Fibroblast of skin of abdomen (primary cell): ENCODE measurements around the gene MCCC1. TPM values are rescaled to one million over a fixed set of nuclear protein-coding genes. Genes with fewer than 3 reads are reported as not detected.
A peak's percentile ranks its signal among the peaks of the same experiment; 100 is the strongest.
"Not testable (repeated sequence)": the region's sequence is repeated elsewhere in the genome, so short reads cannot be mapped to it uniquely, and the experiment has no call there.

ENCODE experiments used
- DNase-seq: peaks from one replicate; pipeline ENCODE4 v3.0.0-alpha.2; 2013
- polyA plus RNA-seq, 2 experiments: library from polyadenylated mRNA; unstranded; fragments of 120-200 nt; gene quantifications; one replicate each; pipeline ENCODE4 v1.2.1, GENCODE V29; 2013; ENCODE audit not compliant: insufficient read length in 2 of 2

MCCC1 gene
- 16.7 TPM for polyA plus RNA-seq (2013, experiment 1 of 2; ENCODE audit: insufficient read length)
- 18.1 TPM for polyA plus RNA-seq (2013, experiment 2 of 2; ENCODE audit: insufficient read length)

GRCh38 chr3:183099026-183099837, at the start of gene MCCC1:
Gene MCCC1 (minus strand): TSS chr3:183099496. CDS start chr3:183099440, 56 bp downstream.
- peak; percentile 99 for DNase-seq

GRCh38 chr3:183148056-183148455, 48.8 kb upstream of the MCCC1 start:
- DNase-seq = peak; percentile 26

- DNase-seq = no peak
Observed at GRCh38 chr3:183144363-183144762, 45.1 kb upstream of the MCCC1 start.

GRCh38 chr3:183142199-183142598, 42.9 kb upstream of the MCCC1 start:
- no peak for DNase-seq

GRCh38 chr3:183134844-183135243, 35.5 kb upstream of the MCCC1 start:
- DNase-seq = no peak

GRCh38 chr3:183132409-183132808, 33.1 kb upstream of the MCCC1 start:
- no peak for DNase-seq

- peak; percentile 67 for DNase-seq
Observed at GRCh38 chr3:183131735-183132134, 32.4 kb upstream of the MCCC1 start.

- no peak for DNase-seq
Observed at GRCh38 chr3:183131186-183131725, 32.0 kb upstream of the MCCC1 start.

GRCh38 chr3:183129243-183129642, 29.9 kb upstream of the MCCC1 start:
- DNase-seq = no peak

- no peak for DNase-seq
Observed at GRCh38 chr3:183128709-183129108, 29.4 kb upstream of the MCCC1 start.

GRCh38 chr3:183123891-183124290, 24.6 kb upstream of the MCCC1 start:
- peak; percentile 24 for DNase-seq

GRCh38 chr3:183122257-183122932, 23.1 kb upstream of the MCCC1 start:
- peak; percentile 53 for DNase-seq

- DNase-seq = no peak
Observed at GRCh38 chr3:183120538-183121215, 21.4 kb upstream of the MCCC1 start.

GRCh38 chr3:183117056-183117455, 17.8 kb upstream of the MCCC1 start:
- DNase-seq = no peak

GRCh38 chr3:183116025-183116614, 16.8 kb upstream of the MCCC1 start:
- DNase-seq = no peak

GRCh38 chr3:183114384-183115178, 15.3 kb upstream of the MCCC1 start:
- DNase-seq = no peak

GRCh38 chr3:183109847-183110246, 10.6 kb upstream of the MCCC1 start:
- not testable (repeated sequence) for DNase-seq

- no peak for DNase-seq
Observed at GRCh38 chr3:183108470-183108869, 9.2 kb upstream of the MCCC1 start.

GRCh38 chr3:183108001-183108449, 8.7 kb upstream of the MCCC1 start:
- DNase-seq = no peak

GRCh38 chr3:183107372-183107771, 8.1 kb upstream of the MCCC1 start:
- not testable (repeated sequence) for DNase-seq

- no peak for DNase-seq
Observed at GRCh38 chr3:183106635-183107034, 7.3 kb upstream of the MCCC1 start.
